Loucy (cell line): Measurements from ENCODE around the gene RFXAP.

Source experiments
- CTCF ChIP-seq: fragments of 200-600 bp; sonication (generic); conservative IDR thresholded peaks from 2 replicates; pipeline ENCODE4 v1.5.1; 2014; ENCODE audit warnings: mild to moderate bottlenecking, antibody characterized with exemption, low read length
- EZH2phosphoT487 ChIP-seq: fragments of 200-600 bp; IDR thresholded peaks from 2 replicates; pipeline ENCODE4 v1.6.1; 2018; ENCODE audit warnings: antibody characterized with exemption, mild to moderate bottlenecking, moderate library complexity, borderline replicate concordance

- TF ChIP-seq CTCF (no peak), EZH2phosphoT487 (no peak)
Observed at GRCh38 chr13:36806102-36806501, 12.9 kb upstream of the RFXAP start.
